ENCODE measurements around the gene FGFRL1.

GRCh38 chr4:1012034-1012739 is 761 bp downstream of the FGFRL1 start:
- no peak for TF ChIP-seq EP300 (conservative IDR thresholded peaks at IDR 0.05; ENCODE audit: poor library complexity, severe bottlenecking)
- no peak for TF ChIP-seq RAD21 (conservative IDR thresholded peaks at IDR 0.05)
- TF ChIP-seq SMC3 (conservative IDR thresholded peaks at IDR 0.05; ENCODE audit: poor library complexity): no peak
- no peak for TF ChIP-seq POLR2AphosphoS5 (IDR thresholded peaks at IDR 0.05)

All from neural cell (in vitro differentiated cells).